ENCODE data around the gene RAPGEF2. TPM values are rescaled to one million over a fixed set of nuclear protein-coding genes. Genes with fewer than 3 reads are reported as not detected.
A peak's percentile ranks its signal among the peaks of the same experiment; 100 is the strongest.

The RAPGEF2 gene
- total and polyA plus RNA-seq, 9 of the 15 experiments (the other 6 are each of a cell fraction or from before 2014, with no cell fraction given), result 3.1 to 32.6 (median 23.1) TPM

DNA sequence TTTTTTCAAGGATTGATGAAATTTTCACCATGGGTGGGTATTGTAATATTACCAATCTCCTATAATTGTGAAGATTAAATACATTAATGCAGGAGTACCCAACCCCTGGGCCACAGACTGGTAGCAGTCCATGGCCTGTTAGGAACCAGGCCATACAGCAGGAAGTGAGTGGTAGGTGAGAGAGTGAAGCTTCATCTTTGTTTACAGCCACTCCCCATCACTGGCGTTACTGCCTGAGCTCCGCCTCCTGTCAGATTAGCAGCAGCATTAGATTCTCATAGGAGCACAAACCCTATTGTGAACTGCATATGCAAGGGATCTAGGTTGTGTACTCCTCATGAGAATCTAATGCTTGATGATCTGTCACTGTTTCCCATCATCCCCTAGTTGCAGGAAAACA, 15.1 kb downstream of the RAPGEF2 start (continued):
- TF ChIP-seq, protein P1, sequence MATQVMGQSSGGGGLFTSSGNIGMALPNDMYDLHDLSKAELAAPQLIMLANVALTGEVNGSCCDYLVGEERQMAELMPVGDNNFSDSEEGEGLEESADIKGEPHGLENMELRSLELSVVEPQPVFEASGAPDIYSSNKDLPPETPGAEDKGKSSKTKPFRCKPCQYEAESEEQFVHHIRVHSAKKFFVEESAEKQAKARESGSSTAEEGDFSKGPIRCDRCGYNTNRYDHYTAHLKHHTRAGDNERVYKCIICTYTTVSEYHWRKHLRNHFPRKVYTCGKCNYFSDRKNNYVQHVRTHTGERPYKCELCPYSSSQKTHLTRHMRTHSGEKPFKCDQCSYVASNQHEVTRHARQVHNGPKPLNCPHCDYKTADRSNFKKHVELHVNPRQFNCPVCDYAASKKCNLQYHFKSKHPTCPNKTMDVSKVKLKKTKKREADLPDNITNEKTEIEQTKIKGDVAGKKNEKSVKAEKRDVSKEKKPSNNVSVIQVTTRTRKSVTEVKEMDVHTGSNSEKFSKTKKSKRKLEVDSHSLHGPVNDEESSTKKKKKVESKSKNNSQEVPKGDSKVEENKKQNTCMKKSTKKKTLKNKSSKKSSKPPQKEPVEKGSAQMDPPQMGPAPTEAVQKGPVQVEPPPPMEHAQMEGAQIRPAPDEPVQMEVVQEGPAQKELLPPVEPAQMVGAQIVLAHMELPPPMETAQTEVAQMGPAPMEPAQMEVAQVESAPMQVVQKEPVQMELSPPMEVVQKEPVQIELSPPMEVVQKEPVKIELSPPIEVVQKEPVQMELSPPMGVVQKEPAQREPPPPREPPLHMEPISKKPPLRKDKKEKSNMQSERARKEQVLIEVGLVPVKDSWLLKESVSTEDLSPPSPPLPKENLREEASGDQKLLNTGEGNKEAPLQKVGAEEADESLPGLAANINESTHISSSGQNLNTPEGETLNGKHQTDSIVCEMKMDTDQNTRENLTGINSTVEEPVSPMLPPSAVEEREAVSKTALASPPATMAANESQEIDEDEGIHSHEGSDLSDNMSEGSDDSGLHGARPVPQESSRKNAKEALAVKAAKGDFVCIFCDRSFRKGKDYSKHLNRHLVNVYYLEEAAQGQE (IDR thresholded peaks at IDR 0.05; ENCODE audit: borderline replicate concordance), result no peak
- TF ChIP-seq, protein P1 (CRISPR knock-in tag; IDR thresholded peaks at IDR 0.05; ENCODE audit: low read depth), result no peak
- TF ChIP-seq, protein P2, sequence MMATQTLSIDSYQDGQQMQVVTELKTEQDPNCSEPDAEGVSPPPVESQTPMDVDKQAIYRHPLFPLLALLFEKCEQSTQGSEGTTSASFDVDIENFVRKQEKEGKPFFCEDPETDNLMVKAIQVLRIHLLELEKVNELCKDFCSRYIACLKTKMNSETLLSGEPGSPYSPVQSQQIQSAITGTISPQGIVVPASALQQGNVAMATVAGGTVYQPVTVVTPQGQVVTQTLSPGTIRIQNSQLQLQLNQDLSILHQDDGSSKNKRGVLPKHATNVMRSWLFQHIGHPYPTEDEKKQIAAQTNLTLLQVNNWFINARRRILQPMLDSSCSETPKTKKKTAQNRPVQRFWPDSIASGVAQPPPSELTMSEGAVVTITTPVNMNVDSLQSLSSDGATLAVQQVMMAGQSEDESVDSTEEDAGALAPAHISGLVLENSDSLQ (IDR thresholded peaks at IDR 0.05), result peak; percentile 16; the same call in 1 of the 2 replicates
